Measurements from ENCODE around the gene POLN.

The POLN gene

DNA sequence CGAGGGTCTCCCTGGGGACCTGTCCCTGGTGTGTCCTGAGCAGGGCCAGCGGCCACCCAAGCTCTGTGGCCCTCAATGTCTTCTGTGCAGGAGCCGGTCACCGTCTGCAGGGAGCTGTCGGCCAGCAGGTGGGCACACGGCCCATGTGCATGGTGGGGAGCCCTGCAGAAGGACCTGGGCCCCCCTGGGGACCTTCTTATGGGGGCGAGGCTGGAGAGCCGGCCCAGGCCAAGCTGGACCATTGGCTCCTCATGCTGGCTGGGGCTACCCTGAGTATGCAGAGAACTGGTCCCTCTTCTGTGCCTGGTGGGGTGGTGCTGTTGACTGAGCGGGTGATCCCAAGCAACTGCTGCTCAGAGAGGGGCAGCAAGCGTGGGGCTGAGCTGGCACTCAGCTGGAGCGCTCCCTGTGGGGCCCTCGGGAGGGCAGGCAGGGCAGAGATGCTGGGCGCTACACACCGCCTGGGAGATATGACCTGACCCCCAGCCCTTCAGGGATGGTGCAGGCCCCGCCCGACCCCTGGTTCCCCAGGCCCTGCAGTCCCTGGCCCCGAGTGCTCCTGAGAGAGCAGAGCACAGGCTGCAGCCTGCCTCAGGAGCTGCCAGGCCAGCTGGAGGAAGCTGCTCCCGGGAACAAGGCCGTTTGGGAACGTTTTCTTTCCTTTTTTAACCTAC is 168.0 kb downstream of the POLN start:
- H3K4me3 ChIP-seq (ENCODE audit: low read depth, low read length): no peak overlapping the region
- no peaks in the 10 kb centered on the region for H3K9me3 ChIP-seq (ENCODE audit: severe bottlenecking)
- H3K36me3 ChIP-seq: no peaks in the 10 kb centered on the region
- no peak for DNase-seq
- no peak overlapping the region for H3K27ac ChIP-seq
- TF ChIP-seq, protein P1, sequence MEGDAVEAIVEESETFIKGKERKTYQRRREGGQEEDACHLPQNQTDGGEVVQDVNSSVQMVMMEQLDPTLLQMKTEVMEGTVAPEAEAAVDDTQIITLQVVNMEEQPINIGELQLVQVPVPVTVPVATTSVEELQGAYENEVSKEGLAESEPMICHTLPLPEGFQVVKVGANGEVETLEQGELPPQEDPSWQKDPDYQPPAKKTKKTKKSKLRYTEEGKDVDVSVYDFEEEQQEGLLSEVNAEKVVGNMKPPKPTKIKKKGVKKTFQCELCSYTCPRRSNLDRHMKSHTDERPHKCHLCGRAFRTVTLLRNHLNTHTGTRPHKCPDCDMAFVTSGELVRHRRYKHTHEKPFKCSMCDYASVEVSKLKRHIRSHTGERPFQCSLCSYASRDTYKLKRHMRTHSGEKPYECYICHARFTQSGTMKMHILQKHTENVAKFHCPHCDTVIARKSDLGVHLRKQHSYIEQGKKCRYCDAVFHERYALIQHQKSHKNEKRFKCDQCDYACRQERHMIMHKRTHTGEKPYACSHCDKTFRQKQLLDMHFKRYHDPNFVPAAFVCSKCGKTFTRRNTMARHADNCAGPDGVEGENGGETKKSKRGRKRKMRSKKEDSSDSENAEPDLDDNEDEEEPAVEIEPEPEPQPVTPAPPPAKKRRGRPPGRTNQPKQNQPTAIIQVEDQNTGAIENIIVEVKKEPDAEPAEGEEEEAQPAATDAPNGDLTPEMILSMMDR (IDR thresholded peaks at IDR 0.05; ENCODE audit: low read depth, low read length): no peak
- H3K27me3 ChIP-seq (ENCODE audit: insufficient read depth, low read depth, severe bottlenecking): no peaks in the 10 kb centered on the region

DNA sequence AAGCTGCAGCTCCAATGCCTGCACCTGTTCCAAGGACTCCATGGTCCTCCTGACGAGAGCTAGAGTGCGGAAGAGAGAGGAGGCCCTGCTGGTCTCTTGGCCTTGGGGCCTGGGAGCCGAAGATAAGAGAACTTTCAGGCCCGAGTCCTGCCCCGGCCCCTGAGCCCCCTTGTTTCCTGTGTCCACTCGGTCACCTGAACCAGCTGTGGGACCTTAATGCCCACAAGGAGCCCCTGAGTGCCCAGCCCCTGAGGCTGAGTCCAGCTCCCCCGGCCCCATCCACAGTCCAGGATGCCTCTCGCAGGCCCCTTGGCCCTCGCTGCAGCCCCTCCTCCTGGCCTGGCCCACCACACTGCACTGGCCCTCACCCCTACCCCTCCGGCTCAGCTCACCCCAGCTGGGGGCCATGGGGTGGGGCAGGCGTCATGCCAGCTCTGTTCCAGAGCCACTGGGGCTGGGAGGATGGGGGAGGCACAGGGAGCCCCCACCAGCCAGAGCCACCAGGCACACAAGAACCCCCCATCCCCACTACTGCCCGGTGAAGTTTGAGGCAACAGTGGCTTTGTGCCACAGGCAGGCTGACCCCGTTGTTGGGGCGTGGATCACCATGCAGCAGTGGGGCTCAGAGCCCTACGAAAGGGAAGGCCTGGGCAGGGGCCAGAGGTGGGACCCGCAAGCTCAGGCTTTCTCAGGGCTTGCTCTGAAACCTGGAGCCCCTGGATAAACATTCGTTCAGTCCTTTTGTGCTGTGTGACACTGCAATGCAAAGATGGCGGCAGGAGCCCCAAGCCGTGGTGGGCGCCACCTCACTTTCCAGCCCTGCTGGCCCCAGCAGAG is 168.7 kb downstream of the POLN start:
- no peak for DNase-seq
- Histone ChIP-seq H3K4me3 (ENCODE audit: low read depth, low read length) (no peak overlapping the region), H3K9me3 (ENCODE audit: severe bottlenecking) (no peaks in the 10 kb centered on the region), H3K36me3 (no peaks in the 10 kb centered on the region), H3K27me3 (ENCODE audit: insufficient read depth, low read depth, severe bottlenecking) (no peaks in the 10 kb centered on the region), H3K27ac (no peak overlapping the region)
- TF ChIP-seq, protein P1 (IDR thresholded peaks at IDR 0.05; ENCODE audit: low read depth, low read length): no peak

DNA sequence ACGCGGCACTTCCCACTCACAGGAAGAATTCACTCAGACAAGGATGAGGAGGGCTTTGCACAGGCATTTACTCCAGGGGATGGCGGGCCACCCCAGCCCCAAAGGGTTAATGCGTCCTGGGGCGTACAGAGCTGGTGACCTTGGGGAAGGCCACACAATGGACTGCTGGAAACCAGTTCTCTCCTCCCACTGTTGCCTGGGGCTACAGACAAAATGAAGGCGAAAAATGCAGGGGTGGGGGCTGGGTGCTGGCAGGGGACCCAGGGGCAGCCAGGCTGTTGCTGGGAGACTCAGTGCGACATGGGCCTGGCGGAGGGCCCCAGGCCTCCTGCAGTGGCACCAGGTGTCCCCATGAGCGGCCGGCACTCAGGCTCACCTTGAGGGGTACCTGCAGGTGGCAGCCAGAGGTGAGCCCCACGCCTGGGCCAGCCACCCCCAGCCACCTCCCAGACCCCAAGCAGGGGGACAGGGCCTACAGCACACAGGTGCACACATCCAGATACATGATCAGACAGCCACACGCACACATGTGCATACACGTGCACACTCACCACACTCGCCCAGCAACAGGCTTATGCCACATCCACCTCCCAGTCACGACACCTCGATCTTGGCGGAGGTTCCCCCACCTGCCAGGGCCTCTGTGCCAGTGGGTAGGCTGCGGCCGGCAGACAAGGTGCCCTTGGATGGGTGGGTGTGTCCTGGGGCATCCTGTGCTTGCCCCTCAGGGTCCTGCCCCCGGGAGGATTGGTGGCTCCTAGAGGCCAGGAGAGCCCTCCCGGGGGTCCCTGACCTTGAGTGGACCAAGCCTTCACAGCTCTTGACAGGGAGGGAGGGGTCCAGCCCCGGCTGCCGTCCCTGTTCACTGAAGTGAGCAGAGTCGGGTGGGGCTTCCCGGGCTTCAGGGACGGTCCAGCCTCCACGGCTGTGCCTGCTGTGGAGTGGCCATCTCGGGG is 169.7 kb downstream of the POLN start:
- Histone ChIP-seq H3K27me3 (ENCODE audit: insufficient read depth, low read depth, severe bottlenecking) (no peaks in the 10 kb centered on the region), H3K9me3 (ENCODE audit: severe bottlenecking) (no peaks in the 10 kb centered on the region), H3K36me3 (no peaks in the 10 kb centered on the region), H3K4me3 (ENCODE audit: low read depth, low read length) (no peak overlapping the region), H3K27ac (no peak overlapping the region)
- DNase-seq: no peak
- TF ChIP-seq, protein P1 (IDR thresholded peaks at IDR 0.05; ENCODE audit: low read depth, low read length): no peak

GRCh38 chr4:2071252-2071911 is 170.5 kb downstream of the POLN start:
- no peak overlapping the region for H3K4me3 ChIP-seq (ENCODE audit: low read depth, low read length)
- H3K27me3 ChIP-seq (ENCODE audit: insufficient read depth, low read depth, severe bottlenecking): no peaks in the 10 kb centered on the region
- H3K36me3 ChIP-seq: no peaks in the 10 kb centered on the region
- no peak for DNase-seq
- TF ChIP-seq, protein P1 (IDR thresholded peaks at IDR 0.05; ENCODE audit: low read depth, low read length): no peak
- H3K9me3 ChIP-seq (ENCODE audit: severe bottlenecking): no peaks in the 10 kb centered on the region
- H3K27ac ChIP-seq: no peak overlapping the region
